Subcutaneous adipose tissue (tissue), 4 donors: Measurements from ENCODE around the gene ADAM33. TPM values are rescaled to one million over a fixed set of nuclear protein-coding genes. Genes with fewer than 3 reads are reported as not detected.

Source experiments
- total RNA-seq, 4 donors: library from RNA; depleted of rRNA; stranded (reverse); fragments of >200 nt; gene quantifications; one replicate each; pipeline ENCODE4 v1.1.0, GENCODE V29; 2016
- TF ChIP-seq, protein P1 (sequence below): fragments of 450-650 bp; IDR thresholded peaks from one replicate; pipeline ENCODE4 v1.5.1; 2016; ENCODE audit warnings: low read depth, mild to moderate bottlenecking, control low read depth, antibody characterized with exemption, moderate library complexity

ADAM33 gene
- total RNA-seq, 4 donors from 2014 or later, result 23.6 to 43.9 (median 39.0) TPM

DNA sequence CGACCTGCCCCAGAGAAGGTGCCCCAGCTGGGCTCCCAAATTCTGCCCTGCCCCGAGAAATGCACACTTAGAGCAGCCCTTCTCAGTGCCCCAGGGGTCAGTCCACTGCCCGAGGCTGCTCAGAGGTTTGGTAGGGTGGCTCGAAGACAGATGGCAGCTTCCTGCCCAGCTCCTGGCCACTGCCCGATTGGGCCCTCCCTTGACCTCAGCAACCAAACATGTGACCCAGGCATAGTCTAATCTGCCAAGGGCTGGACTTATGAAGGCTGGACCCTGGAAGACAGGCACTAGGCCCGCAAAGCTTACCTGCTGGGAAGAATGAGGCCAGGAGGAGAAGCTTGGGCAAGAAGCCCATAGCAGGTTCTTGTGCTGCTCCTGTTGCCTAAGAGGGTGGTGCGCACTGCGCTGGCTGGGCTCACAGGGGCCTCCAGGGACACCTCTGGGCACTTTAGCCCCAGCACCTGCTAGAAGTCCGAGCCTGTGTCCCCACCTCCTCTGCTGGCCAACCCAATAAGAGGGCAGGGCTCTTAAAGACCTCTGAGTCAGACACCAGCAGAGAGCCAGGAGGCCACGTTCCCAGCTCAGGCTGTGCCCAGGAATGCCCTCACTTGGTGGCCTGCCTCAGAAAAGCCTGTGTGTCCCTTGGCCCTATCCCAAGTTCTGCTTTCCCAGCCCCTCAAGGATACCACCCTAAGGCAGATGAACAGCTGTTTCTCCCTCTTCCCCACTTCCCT is 25.1 kb upstream of the ADAM33 start:
- TF ChIP-seq, protein P1, sequence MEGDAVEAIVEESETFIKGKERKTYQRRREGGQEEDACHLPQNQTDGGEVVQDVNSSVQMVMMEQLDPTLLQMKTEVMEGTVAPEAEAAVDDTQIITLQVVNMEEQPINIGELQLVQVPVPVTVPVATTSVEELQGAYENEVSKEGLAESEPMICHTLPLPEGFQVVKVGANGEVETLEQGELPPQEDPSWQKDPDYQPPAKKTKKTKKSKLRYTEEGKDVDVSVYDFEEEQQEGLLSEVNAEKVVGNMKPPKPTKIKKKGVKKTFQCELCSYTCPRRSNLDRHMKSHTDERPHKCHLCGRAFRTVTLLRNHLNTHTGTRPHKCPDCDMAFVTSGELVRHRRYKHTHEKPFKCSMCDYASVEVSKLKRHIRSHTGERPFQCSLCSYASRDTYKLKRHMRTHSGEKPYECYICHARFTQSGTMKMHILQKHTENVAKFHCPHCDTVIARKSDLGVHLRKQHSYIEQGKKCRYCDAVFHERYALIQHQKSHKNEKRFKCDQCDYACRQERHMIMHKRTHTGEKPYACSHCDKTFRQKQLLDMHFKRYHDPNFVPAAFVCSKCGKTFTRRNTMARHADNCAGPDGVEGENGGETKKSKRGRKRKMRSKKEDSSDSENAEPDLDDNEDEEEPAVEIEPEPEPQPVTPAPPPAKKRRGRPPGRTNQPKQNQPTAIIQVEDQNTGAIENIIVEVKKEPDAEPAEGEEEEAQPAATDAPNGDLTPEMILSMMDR, result no peak

DNA sequence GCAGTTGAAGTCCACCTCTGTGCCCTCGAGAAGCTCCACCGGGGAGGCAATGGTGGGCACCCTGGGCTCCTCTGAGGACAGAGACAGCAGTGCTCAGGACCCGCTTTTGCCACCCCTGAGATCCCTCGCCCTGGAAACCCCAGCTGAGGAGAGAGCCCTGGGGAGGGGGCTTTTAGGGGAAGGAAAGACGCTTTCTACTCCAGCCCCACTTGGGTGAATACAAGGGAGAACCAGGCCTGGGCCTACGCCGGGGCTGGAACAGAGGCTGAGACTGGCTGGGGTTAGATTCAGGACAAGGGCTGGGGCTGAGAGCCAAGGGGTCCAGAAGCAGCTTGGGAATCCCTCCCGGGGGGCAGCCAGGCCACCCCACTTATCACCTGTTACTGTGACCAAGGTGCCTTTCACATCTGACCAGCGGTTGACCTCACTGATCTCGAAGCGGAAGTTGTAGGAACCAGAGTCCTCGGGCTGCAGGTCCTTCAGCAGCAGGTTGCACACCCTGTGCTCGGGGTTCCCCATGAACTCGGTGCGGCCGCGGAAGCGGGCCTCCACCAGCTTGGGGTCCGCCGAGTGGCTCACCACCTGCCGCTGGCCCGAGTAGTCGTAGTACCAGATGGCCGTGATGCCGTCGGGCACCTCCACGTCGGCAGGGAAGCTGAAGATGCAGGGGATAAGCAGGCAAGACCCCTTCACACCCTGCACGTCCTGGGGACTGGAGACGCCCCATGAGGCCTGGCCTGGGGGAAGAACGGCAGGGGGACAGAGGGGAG is 24.3 kb upstream of the ADAM33 start:
- TF ChIP-seq, protein P1, result no peak

DNA sequence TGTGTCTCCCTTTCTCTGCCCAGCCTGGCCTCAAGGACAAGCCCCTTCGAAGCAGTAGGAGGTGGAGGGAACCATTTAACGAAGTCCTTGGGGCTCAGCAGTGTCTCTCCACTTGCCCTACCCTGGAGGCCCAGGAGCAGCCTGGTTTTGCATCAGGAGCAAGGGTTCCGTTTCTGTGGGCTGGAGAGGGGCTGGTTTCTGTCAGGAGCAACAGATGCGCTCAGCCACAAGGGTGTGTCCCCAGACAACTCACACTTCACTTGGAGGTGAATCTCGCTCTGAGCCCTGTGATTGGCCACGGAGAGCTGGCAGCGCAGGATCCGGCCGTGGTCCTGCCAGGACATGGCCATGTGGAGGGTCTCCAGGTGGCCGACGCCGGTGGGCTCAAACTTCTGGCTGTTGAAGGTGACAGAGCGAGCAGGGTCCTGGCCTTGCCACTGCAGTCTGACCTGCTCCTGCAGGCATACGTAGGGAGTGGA is 23.7 kb upstream of the ADAM33 start:
- TF ChIP-seq, protein P1, result no peak

DNA sequence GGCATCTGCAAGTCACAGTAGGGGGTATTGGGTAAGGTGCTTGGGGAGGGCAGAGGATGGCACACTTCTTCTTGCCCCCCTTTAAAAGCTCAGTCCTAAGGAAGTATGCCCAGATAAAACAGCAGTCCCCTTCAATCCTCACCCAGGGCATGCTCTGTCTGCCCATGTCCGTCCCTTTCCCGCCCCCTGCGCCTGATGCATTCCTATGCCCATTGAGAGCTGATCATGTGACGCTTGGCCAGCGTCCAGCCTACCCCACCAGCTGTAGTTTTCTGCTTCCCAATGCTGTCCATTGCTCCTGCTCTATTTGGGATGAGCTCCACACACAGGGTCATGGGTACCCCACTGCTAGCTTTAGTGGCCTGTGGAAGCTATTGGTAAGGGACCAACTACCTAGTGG is 22.3 kb upstream of the ADAM33 start:
- TF ChIP-seq, protein P1, result no peak

DNA sequence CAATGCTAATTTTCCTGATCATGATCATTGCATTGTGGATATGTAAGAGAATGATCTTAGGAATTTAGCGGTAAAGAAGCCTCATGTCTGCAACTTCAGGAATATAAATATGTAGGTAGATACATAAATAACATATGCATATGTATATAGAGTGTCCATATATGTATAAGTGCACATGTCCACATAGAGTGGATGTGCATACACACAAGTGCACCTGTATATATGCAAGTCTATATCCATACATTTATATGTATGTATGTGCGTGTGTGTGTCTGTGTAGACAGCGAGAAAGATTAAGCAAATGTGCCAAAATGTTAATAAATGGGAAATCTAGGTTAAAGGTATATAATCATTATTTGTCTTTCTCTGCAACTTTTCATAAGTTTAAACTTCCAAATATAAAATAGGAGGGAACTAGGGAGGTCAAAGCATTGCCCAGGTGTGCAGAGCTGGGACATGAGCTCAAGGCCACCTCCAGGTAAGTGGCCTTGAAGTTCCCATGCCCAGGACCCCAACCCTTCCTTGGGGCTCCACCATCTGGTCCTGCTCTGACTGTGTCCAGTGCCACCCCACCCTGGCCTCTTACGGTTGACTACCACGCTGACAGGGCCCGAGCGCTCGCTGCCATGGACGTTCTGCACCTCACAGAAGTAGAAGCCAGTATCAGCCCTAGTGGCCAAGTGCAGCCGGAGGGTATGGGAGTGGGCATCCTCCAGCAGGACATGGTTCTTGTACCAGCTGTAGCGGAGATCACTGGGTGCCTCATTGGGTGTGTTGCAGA is 21.0 kb upstream of the ADAM33 start:
- TF ChIP-seq, protein P1, result no peak

DNA sequence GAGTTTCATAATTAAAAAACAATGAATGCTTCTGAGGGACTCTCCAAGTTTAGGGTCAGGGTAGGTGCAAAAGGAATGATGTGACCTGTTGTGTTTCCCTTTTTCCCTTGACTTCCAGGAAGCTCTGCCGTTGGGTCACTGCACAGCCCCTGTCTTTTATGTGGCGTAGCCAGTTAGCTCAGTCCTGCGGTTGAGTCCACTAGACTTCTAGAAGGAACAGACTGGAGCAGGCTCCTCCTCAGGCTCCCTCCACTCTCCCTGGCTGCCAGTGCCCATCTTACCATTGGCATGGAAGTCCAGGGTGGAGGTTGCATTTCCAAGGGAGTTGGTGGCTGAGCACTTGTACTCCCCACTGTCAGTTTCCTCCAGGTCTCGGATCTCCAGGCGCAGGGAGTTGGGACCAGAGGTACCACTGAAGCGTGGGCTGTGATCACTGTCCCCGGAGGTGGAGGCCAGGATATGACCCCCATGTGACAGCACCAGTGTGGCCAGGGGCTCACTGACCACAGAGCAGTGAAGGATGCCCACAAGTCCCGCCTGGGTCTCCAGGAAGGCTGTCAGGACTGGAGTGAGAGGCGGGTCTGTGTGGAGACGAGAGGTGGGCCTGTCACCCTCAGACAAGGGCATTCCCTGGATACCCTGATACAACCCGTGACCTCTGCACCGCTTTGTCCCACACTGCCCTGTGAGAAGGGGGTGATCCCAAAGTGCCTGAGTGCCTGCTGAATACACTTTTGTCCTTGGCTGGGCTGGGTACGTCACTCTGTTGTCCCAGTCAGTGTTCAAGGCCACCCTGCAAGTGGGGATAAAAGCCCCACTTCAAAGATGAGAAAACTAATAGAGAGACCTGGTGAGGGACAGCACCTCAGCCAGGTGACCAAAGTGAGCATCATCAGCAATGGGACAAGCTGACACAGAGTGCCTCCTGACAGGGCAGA is 19.5 kb upstream of the ADAM33 start:
- TF ChIP-seq, protein P1, result no peak
